HEK293T (cell line): ENCODE data around the gene TRIM61.
A peak's percentile ranks its signal among the peaks of the same experiment; 100 is the strongest.
"Not testable (repeated sequence)": the region's sequence is repeated elsewhere in the genome, so short reads cannot be mapped to it uniquely, and the experiment has no call there.

Experiments used
- CTCF ChIA-PET: fragments of 350-600 bp; formaldehyde crosslinking; extraction: SDS; loops from one replicate; lab custom pipeline; 2021; ENCODE audit warnings: antibody characterized with exemption, inconsistent platforms; lab: Yijun Ruan, JAX
- POLR2A ChIA-PET: fragments of 350-600 bp; formaldehyde crosslinking; extraction: SDS; loops from one replicate; lab custom pipeline; 2020; ENCODE audit warnings: antibody characterized with exemption, inconsistent platforms; lab: Yijun Ruan, JAX
- DNase-seq: peaks from one replicate; pipeline ENCODE4 v3.0.0; 2012; ENCODE audit warnings: mixed read lengths; ENCODE audit errors: extremely low spot score
- ARNT ChIP-seq: fragments of 450-650 bp; IDR thresholded peaks from 2 replicates; pipeline ENCODE4 v1.6.1; 2017; ENCODE audit warnings: mild to moderate bottlenecking
- BHLHE40 ChIP-seq: fragments of 450-650 bp; IDR thresholded peaks from 2 replicates; pipeline ENCODE4 v1.6.1; 2016; ENCODE audit warnings: mild to moderate bottlenecking, moderate library complexity, borderline replicate concordance
- CTBP1 ChIP-seq: fragments of 450-650 bp; IDR thresholded peaks from 2 replicates; pipeline ENCODE4 v1.6.1; 2016; ENCODE audit warnings: borderline replicate concordance
- ELF4 ChIP-seq: fragments of 450-650 bp; IDR thresholded peaks from 2 replicates; pipeline ENCODE4 v1.6.1; 2017; ENCODE audit warnings: antibody characterized with exemption
- FOXA1 ChIP-seq: fragments of 450-650 bp; IDR thresholded peaks from 2 replicates; pipeline ENCODE4 v1.6.1; 2016; ENCODE audit warnings: mild to moderate bottlenecking
- FOXK2 ChIP-seq: fragments of 450-650 bp; IDR thresholded peaks from 2 replicates; pipeline ENCODE4 v1.6.1; 2016; ENCODE audit warnings: mild to moderate bottlenecking
- FOXM1 ChIP-seq: fragments of 450-650 bp; IDR thresholded peaks from 2 replicates; pipeline ENCODE4 v1.6.1; 2017; ENCODE audit warnings: mild to moderate bottlenecking, borderline replicate concordance
- HDGF ChIP-seq: fragments of 450-650 bp; IDR thresholded peaks from 2 replicates; pipeline ENCODE4 v1.6.1; 2017; ENCODE audit warnings: antibody characterized with exemption, borderline replicate concordance
- L3MBTL2 ChIP-seq: fragments of 450-650 bp; conservative IDR thresholded peaks from 2 replicates; pipeline ENCODE4 v1.6.1; 2016; ENCODE audit warnings: mild to moderate bottlenecking
- LEF1 ChIP-seq: fragments of 450-650 bp; IDR thresholded peaks from 2 replicates; pipeline ENCODE4 v1.6.1; 2017; ENCODE audit warnings: mild to moderate bottlenecking, borderline replicate concordance
- NFRKB ChIP-seq: fragments of 450-650 bp; IDR thresholded peaks from 2 replicates; pipeline ENCODE4 v1.6.1; 2016; ENCODE audit warnings: mild to moderate bottlenecking, moderate library complexity
- SP1 ChIP-seq: fragments of 450-650 bp; IDR thresholded peaks from 2 replicates; pipeline ENCODE4 v1.6.1; 2017
- SUZ12 ChIP-seq: fragments of 450-650 bp; IDR thresholded peaks from 2 replicates; pipeline ENCODE4 v1.6.1; 2016; ENCODE audit warnings: mild to moderate bottlenecking
- TARDBP ChIP-seq: fragments of 450-650 bp; IDR thresholded peaks from 2 replicates; pipeline ENCODE4 v1.6.1; 2016
- ZNF384 ChIP-seq: fragments of 450-650 bp; IDR thresholded peaks from 2 replicates; pipeline ENCODE4 v1.6.1; 2016
- TF ChIP-seq, protein P1 (sequence below): fragments of 450-650 bp; IDR thresholded peaks from 2 replicates; pipeline ENCODE4 v1.6.1; 2016

The TRIM61 gene

DNA sequence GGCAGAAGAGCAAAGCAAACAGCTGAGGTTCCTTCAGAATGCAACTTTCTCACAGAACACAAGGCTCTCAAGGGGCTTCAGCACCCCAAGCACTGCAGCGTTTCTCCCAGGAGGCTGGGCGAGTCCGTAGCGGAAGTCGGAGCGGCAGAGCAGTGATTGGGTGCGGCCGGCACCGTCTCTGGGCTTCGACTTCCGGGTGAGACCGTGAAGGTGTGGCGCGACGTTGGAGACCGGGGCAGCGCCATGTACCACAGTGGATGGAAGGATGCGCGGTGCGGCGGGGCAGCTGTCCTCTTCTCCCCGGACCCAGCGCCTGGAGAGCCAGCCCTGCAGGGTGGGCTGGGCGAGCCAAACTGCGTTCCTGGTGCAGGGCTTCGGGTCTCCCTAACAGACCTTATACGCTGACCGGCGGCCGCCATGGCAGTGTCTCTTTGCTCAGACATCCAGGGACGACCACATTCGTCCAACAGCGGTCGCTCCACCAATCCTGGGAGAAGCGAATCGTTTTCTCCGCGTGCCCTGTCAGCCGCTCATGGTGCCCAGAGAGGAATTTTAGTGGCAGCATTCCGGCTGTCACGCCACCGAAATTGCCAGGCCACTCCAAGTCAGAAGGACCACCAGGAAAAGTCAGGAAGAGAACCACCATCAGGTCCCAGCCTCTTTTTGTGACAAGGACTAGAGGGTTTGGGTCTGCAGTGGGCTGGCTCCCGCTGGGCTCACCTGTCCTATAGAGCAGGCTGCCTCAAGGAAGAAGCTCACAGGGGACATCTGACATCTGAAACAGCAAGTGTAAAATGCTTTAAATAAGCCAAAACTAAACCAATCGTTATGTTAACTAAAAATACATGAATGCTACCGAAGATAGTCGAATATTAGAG, 20.5 kb downstream of the TRIM61 start:
- CTCF ChIA-PET = no interaction called here
- POLR2A ChIA-PET = interaction anchor here (0.6 kb wide), 1 partner anchor 10 kb away, joined by 3 read pairs; no protein-coding TSS in a partner anchor
- no peak for DNase-seq
- TF ChIP-seq SP1 (no peak), FOXA1 (no peak), LEF1 (no peak), TARDBP (no peak), FOXK2 (no peak), L3MBTL2 (no peak)

DNA sequence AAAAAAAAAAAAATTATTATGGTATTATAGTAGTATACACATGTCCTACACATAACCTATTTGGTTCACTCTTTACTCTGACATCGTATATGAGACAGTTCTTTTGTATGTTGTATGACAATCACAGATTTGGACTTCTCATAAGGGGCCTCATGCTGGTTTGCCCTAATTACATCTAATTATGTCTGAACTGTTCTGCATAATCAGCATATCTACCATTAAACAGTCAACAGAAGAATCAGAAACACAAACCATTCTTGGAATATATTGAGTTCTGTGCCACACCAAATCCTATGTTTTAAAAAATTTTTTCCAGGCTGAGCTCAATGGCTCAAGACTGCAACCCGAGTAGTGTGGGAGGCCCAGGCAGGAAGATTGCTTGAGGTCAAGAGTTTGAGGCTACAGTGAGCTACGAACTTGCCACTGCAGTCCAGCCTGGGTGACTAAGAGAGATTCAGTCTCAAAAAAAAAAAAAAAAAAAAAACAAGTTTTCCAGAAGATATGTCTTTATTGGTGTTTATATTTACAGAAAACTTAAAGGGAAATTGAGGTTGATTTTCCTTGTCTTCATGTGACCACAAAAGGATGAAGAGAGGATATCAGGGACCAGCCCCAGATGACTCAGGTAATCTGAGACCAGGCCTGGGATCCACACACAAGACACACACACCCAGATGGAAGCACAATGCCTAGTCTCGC, 22.2 kb downstream of the TRIM61 start:
- POLR2A ChIA-PET = no interaction called here
- CTCF ChIA-PET = interaction anchor here (0.7 kb wide), 2 partner anchors 187 to 1623 kb away, joined by 3 to 8 read pairs; no protein-coding TSS in a partner anchor

DNA sequence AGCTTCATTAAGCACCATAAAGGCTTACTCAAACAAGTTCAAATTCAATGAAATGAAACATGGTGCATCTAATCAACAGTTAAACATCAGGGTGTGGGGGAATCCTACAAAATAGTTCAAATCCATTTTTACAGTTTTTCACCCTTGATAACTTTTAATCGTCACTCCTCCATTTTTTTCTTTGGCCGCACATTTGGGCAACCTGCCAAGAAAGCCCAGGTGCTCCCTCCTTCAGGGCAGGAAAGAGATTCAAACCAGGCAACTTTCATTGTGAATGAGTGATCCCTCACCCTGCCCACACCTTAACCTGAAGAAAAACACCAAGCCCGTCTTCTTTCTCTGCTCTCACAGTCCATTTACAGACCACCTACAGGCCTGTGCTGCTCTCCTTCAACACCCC, 24.9 kb downstream of the TRIM61 start:
- ChIA-PET CTCF (no interaction called here), POLR2A (no interaction called here)
- TF ChIP-seq TARDBP = no peak
- TF ChIP-seq ZNF384 = no peak
- TF ChIP-seq FOXA1 = no peak
- no peak for TF ChIP-seq HDGF
- TF ChIP-seq L3MBTL2 = no peak
- TF ChIP-seq BHLHE40 = no peak
- no peak for TF ChIP-seq CTBP1
- TF ChIP-seq, protein P1, sequence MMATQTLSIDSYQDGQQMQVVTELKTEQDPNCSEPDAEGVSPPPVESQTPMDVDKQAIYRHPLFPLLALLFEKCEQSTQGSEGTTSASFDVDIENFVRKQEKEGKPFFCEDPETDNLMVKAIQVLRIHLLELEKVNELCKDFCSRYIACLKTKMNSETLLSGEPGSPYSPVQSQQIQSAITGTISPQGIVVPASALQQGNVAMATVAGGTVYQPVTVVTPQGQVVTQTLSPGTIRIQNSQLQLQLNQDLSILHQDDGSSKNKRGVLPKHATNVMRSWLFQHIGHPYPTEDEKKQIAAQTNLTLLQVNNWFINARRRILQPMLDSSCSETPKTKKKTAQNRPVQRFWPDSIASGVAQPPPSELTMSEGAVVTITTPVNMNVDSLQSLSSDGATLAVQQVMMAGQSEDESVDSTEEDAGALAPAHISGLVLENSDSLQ = no peak
- TF ChIP-seq FOXM1 = no peak
- TF ChIP-seq SUZ12 = no peak
- TF ChIP-seq LEF1 = no peak
- TF ChIP-seq SP1 = no peak
- no peak for TF ChIP-seq FOXK2
- TF ChIP-seq ELF4 = no peak
- no peak for DNase-seq

More for the DNA sequence above, 22.2 kb downstream of the TRIM61 start:
- TF ChIP-seq BHLHE40 = no peak
- TF ChIP-seq ELF4 = no peak
- TF ChIP-seq LEF1 = no peak
- TF ChIP-seq FOXM1 = no peak
- DNase-seq = no peak

DNA sequence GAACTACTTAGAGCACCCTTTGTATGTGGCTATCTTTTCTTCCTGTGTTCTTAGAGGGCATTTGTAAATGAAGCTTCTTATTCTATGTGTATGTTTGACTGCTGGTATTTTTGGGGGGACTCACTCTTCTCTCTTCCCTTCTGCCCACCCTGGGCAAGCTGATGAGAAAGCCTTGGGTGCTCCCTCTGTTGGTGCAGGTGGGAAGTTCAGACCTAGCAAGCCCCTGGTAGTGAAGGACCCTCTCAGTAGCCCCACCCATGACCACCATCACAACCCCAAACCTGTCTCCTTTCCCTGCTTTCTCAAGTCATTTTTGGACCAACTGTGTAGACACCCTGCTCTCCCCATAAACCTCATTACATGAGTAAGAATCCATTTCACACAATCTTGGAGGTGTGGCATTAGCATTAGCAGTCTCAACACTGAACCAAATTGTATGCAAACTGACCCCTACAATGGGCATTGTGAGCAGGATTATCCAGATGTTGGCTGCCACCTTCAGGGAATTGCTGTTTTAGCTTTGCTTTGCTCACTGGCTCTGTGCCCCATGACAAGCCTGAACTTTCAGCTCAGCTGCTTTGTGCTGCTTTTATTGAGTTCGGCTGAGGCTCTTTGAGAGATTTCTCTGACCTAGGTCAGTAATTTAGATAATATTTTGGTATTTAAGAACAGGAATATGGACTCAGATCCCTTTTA, 27.9 kb downstream of the TRIM61 start:
- DNase-seq = peak; percentile 28
- ChIA-PET CTCF (interaction anchor here (0.6 to 1.3 kb wide), 3 partner anchors 9 to 937 kb away, joined by 3 read pairs; no protein-coding TSS in a partner anchor), POLR2A (no interaction called here)
- TF ChIP-seq HDGF (no peak), LEF1 (no peak), SP1 (no peak), BHLHE40 (no peak), ZNF384 (no peak)

DNA sequence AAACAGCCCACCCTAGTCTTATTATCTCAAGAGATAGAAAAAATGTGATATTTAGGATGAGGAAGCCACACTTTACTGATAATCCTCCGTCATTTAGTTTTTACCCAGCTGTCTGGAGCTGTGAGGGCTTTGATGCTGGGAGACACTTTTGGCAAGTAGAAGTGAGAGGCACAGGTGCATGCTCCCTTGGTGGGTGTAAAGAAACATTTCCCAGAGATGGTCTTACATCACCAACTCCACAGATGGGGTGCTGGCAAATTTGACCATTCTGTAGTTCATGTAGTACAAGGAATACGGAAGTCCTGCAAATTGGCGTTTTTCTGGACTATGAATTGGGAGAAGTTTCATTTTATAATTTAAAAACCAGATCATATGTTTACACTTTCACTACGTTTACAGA, 28.5 kb downstream of the TRIM61 start:
- no peak for DNase-seq
- POLR2A ChIA-PET = no interaction called here
- CTCF ChIA-PET = interaction anchor here (0.5 to 1.3 kb wide), 4 partner anchors 9 to 936 kb away, joined by 3 read pairs; no protein-coding TSS in a partner anchor
- TF ChIP-seq FOXA1 (no peak), ZNF384 (no peak), TARDBP (no peak), ELF4 (no peak), BHLHE40 (no peak), FOXK2 (no peak), CTBP1 (no peak), HDGF (no peak), FOXM1 (no peak), SUZ12 (no peak), ARNT (no peak), LEF1 (no peak), SP1 (no peak), L3MBTL2 (no peak), NFRKB (no peak)
- TF ChIP-seq, protein P1 = no peak

DNA sequence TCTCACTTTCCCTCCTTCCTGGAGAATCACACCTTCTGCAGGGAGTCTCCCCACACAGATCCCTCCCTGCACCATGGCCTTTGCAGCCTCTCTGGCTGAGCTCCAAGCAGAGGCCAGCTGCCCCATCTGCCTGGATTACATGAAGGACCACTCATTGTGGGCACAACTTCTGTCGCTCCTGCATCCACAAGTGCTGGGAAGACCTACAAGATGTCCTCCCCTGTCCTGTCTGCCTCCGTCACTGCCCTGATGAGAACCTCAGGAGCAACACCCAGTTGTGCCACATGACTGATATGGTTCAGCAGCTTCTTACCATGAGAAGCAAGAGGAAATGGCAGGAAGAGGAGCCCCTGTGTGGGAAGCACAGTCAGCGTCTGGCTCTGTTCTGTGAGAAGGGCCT, 29.5 kb downstream of the TRIM61 start:
- POLR2A ChIA-PET, DNase-seq: not testable (repeated sequence)
- CTCF ChIA-PET = interaction anchor here (0.6 to 1.3 kb wide), 2 partner anchors 43 to 165 kb away, joined by 3 to 4 read pairs; partner anchors contain the start of gene TMEM192
